HG03442 (cell line): Measurements from ENCODE around the gene SPIRE1.

ENCODE experiments used
- ATAC-seq: cut with Tn5 transposase; IDR thresholded peaks from one replicate; pipeline ENCODE4 v1.9.1; 2021; ENCODE audit warnings: mild to moderate bottlenecking, moderate library complexity; ENCODE audit not compliant: unreplicated experiment

Gene SPIRE1

DNA sequence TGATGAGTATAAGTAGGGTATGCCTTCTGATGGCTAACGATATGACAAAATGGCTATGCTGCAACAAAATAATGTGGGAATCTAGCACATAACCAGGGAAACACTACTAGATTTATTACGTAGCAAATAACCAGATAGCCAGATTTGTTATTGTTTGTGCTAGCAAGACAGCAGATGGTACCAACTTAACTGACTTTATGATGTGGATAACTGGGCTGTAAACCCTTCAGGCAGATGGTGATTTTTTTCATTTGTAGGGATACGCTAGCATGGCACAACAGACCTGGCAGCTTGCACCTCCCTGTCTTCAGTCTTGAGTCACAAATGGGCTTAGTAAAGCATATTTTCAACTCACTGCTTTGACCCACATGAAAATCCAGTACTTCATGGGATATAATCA, 201.5 kb downstream of the SPIRE1 start:
- ATAC-seq, result no peak

DNA sequence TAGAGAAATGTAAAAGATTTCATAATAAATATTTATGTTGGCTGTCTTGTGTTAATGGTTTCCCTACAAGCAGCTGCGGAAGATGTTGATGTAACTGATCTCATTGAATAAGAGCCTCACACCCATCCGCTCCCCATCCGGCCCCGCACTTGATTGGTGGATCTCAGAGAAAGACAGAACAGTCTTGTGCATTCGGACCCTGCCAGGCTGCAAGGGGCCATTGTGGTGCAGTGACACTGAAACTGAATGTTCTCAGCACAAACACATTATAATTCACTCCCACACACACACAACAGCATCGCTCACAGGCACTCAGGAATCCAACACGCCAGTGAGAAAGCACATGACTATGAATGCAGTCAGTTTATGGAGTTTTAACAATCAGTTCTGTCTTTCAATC, 202.4 kb downstream of the SPIRE1 start:
- no peak for ATAC-seq

DNA sequence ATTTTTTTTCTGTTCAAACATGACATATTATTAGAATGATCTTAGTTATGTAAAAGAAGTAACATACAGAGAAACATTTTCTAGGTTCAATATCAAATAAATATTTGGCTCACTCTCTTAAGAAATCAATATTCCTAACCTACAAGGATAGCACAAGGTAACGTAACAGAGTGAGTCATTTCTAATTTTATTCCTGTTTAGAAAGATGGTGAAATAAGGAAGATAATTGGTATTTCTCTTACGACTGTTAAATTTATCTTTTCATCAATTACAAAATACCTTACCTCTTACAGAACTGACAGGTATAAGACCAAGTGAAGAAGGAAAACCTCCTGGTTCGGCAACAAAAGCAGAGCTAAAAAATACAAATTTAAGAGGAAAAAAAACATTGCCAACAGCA, 205.1 kb downstream of the SPIRE1 start:
- ATAC-seq, result no peak

DNA sequence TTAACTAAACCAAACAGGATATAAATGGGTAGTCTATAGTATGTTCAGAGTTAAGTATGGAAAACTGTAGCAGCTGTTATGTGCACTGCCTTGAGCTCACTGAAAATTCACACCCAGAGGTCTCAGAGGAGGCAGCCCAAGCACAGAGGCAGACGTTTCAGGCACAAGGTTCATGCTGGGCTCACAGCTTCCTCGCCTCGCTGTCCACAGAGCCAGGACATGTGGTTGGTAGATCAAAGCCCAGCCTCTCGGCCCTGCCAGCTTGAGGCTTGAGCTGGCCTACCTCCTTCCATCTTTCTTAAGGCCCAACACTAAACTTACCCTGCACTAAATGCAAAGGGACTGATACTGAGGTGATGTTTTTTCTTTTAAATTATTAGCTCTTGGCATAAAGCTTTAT, 206.5 kb downstream of the SPIRE1 start:
- no peak for ATAC-seq

DNA sequence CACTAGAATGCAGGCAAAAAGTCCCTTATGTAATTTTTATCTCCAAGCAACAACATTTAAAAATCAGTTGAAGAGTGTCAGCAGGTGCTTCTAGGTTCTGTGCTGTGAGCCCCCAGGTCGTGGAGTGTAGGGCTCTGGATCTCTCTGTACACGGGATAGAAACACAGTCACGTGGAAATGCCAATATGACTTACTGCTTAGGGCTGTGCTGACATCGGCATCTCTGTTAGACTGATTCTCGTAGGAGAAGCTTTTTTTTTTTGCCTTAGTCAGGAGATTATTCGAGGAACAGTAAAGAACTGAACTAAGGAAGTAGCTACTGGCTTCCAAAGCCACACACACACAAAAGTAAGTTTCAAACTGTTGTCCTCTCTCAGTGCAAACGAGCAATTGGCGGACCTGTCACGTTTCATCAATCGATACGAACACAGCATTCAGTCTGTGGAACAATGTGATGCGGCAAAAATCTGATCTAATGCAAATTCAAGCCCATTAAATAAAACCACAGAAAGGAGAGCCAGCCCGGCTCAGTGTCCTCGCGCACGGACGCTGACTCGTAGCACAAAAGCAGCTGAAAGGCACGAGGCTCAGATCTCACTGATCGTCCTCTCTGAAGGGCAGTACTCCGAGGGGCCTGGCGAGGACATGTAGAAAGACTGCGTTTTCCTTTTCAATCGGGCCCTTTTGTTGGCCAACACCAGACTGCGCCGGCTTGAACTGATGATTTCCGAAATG, 208.7 kb downstream of the SPIRE1 start:
- no peak for ATAC-seq

DNA sequence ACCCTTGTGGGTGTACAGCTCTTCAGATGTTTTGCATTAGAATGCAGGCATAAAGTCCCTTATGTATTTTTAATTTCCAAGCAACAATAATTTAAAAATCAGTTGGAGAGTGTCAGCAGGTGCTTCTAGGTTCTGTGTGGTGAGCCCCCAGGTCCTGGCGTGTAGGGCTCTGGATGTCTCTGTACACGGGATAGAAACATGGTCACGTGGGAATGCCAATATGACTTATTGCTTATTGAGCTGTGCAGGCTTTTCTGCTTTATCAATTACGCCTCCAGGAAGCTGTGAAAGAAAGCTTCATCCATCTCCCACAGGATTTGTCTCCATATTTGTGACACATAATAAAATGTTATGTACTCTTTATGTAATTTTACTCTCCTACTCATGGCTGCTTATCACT, 212.4 kb downstream of the SPIRE1 start:
- no peak for ATAC-seq

DNA sequence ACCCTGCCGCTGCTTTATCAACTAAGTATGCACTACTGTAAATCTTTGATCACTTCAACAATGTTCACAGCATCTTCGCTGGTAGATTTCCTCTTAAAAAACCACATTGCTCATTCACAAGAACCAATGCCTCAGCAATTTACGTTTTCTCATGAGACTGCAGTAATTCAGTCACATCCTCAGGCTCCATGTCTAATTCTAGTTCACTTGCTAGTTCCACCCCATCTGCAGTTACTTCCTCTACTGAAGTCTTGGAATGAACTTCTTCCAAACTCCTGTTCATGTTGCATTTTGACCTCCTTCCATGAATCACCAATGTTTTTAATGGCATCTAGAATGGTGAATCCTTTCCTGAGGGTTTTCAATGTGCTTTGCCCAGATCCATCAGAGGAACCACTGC, 214.4 kb downstream of the SPIRE1 start:
- no peak for ATAC-seq

DNA sequence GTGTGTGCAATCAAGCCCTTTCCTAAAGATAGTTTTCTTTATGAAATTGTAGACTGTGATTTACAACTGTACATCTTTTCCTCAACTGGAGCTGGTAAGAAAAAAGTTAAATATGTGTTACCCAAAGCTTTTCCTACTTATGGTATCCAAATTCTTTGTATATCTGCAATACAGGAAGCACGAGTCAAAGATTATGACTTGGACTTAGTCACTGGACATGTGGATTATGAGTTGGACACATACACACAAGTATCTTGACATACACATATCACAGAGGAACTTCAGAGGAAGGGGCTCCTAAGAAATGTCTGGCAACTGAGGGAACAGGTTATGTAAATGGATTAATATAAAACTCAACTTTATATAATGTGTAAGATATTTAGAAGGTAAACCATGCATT, 215.0 kb downstream of the SPIRE1 start:
- ATAC-seq, result no peak

DNA sequence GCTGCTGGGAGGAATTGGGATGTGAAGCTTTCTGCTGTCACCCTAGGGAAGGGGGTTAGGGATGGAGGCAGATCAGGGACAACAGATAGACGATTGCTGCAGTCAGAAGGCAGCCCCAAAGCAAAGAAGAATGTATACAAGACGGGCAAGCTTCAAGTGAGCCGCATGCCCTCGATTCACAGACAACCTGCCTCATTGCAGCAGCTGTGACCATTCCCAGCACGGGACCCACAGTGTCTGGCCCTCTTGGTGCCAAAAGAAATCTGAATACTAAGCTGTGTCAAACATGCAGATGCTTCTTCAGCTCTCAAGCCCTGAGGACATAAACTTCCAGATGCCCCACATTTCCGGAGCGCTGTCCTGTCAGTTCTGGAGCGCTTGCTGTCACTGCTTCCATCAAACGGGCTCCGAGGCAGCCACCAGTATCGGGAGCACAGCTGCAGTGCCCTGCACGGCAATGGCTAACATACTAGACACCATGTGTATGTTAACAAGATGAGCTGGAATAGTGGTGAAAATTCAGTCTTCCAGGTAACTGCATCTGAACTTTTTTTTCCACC, 216.4 kb downstream of the SPIRE1 start:
- ATAC-seq, result no peak

DNA sequence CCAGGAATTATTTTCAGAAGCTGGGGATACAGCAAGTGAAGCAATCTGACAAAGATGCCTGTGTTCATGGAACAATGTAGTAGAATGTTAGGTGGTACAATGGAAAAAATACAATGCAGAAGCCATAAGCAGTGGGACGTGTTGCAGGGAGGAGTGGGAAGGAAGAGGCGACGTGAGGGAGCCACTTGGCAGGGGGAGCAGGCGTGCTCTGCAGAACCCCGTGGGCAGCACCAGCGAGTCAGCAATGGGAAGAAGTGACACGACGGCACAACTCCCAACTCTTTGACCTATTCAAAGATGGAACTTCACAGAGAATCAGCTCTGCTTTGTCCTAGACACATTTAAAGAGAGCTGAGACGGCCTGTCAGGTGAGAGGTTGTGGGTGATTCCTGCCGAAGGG, 219.7 kb downstream of the SPIRE1 start:
- no peak for ATAC-seq

DNA sequence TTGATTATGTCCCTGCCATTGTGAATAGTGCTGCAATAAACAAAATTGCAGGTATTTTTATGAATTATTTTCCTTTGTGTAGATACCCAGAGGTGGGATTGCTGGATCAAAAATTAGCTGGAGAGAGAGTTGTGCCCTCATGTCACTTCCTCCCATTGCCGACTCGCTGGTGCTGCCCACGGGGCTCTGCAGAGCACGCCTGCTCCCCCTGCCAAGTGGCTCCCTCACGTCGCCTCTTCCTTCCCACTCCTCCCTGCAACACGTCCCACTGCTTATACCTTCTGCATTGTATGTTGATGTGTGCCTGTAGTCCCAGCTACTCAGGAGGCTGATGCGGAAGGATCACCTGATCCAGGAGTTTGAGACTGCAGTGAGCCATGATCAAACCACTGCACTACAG, 222.0 kb downstream of the SPIRE1 start:
- no peak for ATAC-seq

DNA sequence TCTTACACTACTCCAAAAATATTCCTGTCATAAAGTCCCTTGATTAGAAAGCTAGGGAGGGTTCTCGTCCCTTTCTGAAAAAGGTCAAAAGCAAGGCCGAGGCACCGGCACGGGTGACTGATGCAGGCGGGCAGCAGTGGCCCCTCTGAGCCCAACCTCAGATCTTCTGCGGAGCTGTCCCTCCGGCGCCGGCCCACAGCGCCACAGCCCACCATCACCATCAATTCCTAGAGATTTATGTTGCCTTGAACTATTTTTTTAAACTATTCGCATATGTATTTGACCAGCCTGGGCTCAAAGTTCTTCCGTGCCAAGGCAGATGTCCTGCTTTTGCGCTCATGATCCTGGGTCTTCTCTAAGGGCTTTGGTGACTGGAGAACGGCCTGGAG, 223.4 kb downstream of the SPIRE1 start:
- no peak for ATAC-seq

DNA sequence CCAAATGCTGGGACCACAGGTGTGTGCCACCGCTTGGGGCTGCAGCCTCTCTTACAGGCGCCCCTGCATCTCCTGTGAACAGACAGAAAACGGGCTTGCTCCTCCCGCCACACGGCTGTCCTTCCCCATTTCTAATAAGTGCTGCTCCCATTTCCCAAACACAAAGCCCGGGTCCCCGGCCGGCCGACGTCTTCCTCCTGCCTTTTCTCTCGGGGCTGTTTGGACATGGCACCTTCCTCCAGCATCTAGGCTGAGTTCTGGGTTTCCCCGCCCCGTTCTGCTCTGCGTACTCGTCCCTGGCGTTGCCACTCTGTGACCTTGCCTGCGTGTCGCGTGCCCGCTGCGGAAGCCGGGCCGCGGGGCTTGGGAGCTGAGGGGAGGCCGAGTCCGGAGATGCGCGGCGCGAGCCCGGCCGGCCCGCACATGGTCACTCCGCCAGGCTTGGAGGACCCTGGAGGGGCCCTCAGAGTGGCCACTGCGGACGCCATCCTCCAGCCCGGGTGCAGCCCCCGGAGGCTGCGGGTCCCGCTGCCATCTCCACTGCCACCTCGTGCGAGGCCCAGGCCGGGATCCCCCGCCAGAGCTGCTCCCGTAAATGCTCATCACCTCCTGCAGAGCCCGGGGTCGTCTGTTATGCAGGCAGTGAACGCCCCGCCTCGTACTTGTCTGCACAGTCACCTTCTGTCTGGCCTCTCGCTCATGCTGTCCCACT, 223.9 kb downstream of the SPIRE1 start:
- ATAC-seq, result no peak

DNA sequence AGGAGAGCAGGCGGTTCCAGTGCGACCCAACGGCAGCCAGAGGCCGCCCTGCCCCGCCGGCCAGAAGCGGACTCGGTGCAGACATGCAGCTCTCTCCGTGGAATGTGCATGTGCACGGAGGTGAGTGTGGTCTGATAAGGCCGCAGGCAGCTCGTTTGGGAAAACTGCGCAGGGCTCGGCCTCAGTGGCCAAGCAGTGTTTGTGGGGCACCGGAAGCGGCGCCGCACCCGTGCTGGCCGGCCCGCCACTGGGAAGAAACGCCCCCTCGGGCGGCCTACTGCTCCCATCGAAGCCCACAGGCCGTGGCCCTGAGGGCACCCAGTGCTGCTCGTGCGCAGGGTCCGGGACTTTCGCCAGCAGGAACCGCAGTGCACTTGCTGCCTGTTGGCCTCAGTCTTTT, 225.0 kb downstream of the SPIRE1 start:
- no peak for ATAC-seq

DNA sequence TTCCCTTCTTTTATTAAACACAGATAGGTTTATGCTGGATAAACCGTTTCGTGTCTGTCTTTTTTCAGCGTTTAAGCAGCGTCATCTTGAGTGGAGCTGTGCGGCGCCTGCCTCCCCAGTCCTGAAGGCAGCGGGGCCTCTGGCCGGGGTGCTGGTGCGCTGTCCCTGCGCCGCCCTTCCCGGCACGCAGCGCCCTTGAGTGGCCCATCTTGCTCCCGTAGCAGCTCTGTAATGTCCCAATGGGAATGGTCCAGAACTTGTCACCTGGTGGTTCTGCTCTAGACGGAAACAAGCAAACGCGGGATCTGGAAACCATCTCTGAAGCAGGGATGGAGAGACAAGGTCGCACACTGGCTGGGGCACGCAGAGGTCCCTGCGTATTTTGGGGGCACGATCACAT, 225.7 kb downstream of the SPIRE1 start:
- no peak for ATAC-seq

DNA sequence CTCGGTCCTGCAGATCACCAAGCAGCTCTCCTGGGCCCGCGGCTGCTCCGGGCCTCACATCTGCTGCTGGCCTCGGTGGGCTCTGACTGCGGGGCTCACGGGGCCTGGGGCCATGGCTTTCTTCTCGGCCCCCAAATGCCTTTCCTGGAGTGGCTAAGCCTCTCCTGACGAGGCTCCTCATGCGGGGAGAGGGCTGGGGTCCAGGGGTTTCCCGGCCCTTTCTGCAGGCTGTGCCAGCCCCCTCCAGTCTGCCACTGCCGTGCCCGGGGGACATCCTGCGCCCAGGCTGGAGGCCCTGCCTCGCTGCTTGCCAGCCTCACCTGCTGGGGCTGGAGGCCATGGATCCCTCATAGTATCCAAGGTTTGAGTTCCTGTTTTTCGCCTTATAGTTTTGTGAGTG, 226.3 kb downstream of the SPIRE1 start:
- no peak for ATAC-seq

DNA sequence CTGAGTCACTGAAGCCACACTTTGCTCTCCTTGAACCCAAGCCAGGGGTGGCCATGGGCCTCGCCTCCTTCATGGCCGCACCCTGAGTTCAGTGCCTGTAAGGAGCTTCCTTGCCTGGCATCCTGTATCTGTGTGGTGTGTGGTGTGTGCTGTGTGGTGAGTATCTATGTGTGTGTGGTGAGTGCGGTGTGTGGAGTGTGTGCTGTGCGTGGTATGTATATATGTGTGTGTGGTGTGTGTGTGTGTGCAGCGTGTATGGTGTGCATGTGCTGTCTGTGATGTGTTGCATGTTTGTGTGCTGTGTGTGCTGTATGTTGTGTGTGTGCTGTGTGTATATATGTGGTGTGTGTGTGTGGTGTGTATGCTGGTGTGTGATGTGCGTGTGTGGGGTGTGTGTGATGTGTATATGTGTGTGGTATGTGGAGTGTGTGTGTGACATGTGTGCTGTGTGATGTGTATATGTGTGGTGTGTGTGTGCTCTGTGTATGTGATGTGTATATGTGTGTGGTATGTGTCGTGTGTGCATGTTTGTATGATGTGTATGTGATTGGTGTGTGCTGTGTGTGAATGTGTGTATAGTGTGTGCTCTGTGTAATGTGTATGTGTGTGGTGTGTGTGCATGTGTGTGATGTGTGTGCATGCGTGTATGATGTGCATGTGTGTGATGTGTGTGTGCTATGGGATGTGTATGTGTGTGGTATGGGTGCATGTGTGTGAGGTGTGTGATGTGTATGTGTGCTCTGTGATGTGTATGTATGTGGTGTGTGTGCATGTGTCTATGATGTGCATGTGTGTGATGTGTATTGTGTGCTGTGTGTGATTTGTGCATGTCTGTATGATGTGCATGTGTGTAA, 227.5 kb downstream of the SPIRE1 start:
- no peak for ATAC-seq

DNA sequence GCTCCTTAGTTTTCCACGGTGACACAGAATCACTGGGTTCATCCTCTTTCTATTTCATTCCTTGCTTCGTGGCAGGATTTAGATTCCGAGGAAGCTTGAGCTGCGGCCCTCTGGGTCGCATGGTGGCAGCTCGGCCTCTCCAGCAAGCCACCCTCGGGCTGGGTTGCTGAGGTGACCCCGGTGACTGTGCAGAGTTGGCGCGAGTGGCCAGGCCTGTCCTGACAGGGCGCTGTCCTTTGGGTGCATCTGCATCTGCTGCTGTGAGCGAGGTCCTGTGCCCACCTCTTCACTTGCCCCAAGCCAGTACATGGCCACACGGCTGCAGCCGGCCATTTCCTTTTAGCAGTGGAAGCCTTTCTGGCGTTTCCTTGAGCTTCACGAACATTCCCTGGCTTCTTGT, 228.4 kb downstream of the SPIRE1 start:
- ATAC-seq, result no peak

DNA sequence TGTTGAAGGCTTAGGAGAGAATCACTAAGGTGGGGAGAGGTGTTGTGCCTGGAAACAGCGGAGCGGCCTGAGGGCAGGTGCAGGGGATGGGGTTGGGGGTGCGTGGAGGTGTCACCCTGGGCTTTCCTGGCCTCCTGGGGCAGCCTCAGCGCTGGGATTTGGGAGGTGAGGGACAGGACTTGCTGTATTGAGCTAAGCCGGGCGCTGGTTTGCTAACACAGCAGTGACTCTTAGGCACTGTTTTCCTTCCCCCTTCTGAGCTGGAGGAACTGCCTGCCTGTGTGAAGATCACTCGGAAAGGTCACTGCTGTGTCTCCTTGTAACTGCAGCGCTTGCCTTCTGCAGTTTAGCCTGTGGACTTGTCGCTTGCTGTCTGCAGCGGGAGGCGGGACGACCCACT, 229.0 kb downstream of the SPIRE1 start:
- ATAC-seq, result no peak

DNA sequence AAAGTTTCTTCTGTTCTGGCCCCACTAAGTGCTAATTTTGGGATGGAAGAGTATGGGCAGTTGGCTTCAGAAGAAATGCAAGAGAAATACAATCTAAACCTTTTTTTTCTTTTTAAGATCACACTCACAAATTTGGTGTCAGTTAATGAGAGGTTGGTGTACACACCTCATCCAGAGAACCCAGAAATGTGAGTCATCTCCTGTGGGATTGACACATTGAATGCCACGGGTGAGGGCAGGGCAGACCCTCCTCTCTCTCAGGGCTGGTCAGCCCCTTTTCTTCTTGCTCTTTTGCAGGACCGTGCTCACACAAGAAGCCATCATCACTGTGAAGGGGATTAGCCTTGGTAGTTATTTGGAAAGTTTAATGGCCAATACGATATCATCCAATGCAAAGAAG, 231.0 kb downstream of the SPIRE1 start:
- no peak for ATAC-seq

DNA sequence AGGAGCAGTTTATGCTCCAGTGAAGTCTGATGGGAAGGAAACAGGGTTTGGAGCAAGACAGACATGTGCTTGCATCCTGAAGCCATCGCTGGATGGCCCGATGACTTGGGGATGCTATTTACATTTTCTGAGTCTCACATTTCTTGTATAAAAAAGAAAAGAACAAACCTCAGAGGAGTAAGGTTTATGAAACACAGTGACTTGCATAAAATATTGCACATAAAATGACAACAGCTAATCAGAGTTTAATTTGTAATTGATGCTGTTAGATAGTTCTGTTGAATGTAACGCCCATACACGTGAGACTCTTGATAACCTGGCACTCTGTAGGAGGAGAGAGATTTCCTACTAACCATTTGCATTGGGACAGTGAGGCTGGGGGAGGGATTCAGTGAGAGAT, 233.7 kb downstream of the SPIRE1 start:
- no peak for ATAC-seq

DNA sequence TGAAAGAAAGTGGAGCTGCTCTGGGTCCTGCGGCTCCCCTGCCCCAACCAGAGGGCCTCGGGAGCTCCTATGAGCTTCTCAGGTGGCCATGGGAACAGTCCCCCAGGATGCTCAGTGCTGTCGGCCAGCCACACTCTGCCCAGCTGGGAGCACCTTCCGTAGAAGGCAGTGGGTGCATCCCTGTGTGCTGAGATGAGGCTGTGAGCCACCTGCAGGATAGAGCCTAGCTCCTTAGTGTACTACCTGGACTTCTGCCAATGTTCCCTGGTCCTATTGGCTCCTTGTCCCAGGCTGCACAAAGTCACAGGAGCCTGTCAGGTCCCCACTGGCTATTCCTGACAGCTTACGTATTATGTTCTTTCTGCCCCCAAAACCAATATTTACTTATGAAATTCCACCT, 234.1 kb downstream of the SPIRE1 start:
- ATAC-seq, result no peak
